DOHH2 (cell line): ENCODE data around the gene HOXD9.

ENCODE experiments used
- H3F3A ChIP-seq: fragments of 200-600 bp; sonication (generic), shearing (Covaris generic); 2 replicates; pipeline ENCODE4 v1.6.0; 2016; ENCODE audit warnings: antibody characterized with exemption, mild to moderate bottlenecking; ENCODE audit not compliant: control insufficient read depth, insufficient read depth
- H3K27ac ChIP-seq: fragments of 200-600 bp; sonication (generic); 2 replicates; pipeline ENCODE4 v1.5.1; 2014; ENCODE audit warnings: low read depth, mild to moderate bottlenecking, low read length, moderate library complexity
- H3K27me3 ChIP-seq: fragments of 200-600 bp; sonication (generic); 2 replicates; pipeline ENCODE4 v1.6.1; 2014; ENCODE audit warnings: mild to moderate bottlenecking, low read length, mixed read lengths; ENCODE audit not compliant: control insufficient read depth
- H3K36me3 ChIP-seq: fragments of 200-600 bp; sonication (generic); 2 replicates; pipeline ENCODE4 v1.6.1; 2014; ENCODE audit warnings: mild to moderate bottlenecking, low read length, moderate library complexity, mixed read lengths; ENCODE audit not compliant: control insufficient read depth
- H3K4me1 ChIP-seq: fragments of 200-600 bp; sonication (generic); 2 replicates; pipeline ENCODE4 v1.6.1; 2014; ENCODE audit warnings: mild to moderate bottlenecking, low read length, mixed read lengths; ENCODE audit not compliant: control insufficient read depth
- H3K4me2 ChIP-seq: fragments of 200-600 bp; sonication (generic); 2 replicates; pipeline ENCODE4 v1.6.0; 2014; ENCODE audit warnings: mild to moderate bottlenecking, low read length, moderate library complexity
- H3K4me3 ChIP-seq: fragments of 200-600 bp; sonication (generic); 2 replicates; pipeline ENCODE4 v1.5.1; 2014; ENCODE audit warnings: mild to moderate bottlenecking, low read length, mixed read lengths
- H3K79me2 ChIP-seq: fragments of 200-600 bp; sonication (generic); 2 replicates; pipeline ENCODE4 v1.6.1; 2014; ENCODE audit warnings: mild to moderate bottlenecking, low read length, mixed read lengths; ENCODE audit not compliant: control insufficient read depth
- H3K9me2 ChIP-seq: fragments of 200-600 bp; sonication (generic); replicated peaks from 2 replicates; pipeline ENCODE4 v1.6.1; 2014; ENCODE audit warnings: mild to moderate bottlenecking, low read length, mixed read lengths; ENCODE audit not compliant: control insufficient read depth
- H3K9me3 ChIP-seq: fragments of 200-600 bp; sonication (generic); 2 replicates; pipeline ENCODE4 v1.6.1; 2014; ENCODE audit warnings: antibody characterized with exemption, low read length, mixed read lengths; ENCODE audit not compliant: control insufficient read depth, insufficient read depth
- H4K20me1 ChIP-seq: fragments of 200-600 bp; sonication (generic); 2 replicates; pipeline ENCODE4 v1.6.0; 2014; ENCODE audit warnings: low read depth, mild to moderate bottlenecking, antibody characterized with exemption, low read length, moderate library complexity; ENCODE audit not compliant: control insufficient read depth, insufficient read depth
- CTCF ChIP-seq: fragments of 200-600 bp; sonication (generic); IDR thresholded peaks from one replicate; pipeline ENCODE4 v1.5.1; 2014; ENCODE audit warnings: antibody characterized with exemption, mild to moderate bottlenecking, low read depth, low read length; ENCODE audit not compliant: poor library complexity, severe bottlenecking
- EZH2phosphoT487 ChIP-seq: fragments of 200-600 bp; sonication (generic); IDR thresholded peaks from 2 replicates; pipeline ENCODE4 v1.6.1; 2017; ENCODE audit warnings: borderline replicate concordance, mild to moderate bottlenecking, antibody characterized with exemption, low read length, moderate library complexity, mixed read lengths

Gene HOXD9

GRCh38 chr2:176102309-176102866, 20.1 kb upstream of the HOXD9 start:
- no peaks in the 10 kb centered on the region for H3K9me2 ChIP-seq
- no peaks in the 10 kb centered on the region for H4K20me1 ChIP-seq
- TF ChIP-seq EZH2phosphoT487: no peak
- TF ChIP-seq CTCF: no peak
- no peaks in the 10 kb centered on the region for H3K27me3 ChIP-seq
- no peak overlapping the region for H3K4me2 ChIP-seq
- H3K79me2 ChIP-seq: no peaks in the 10 kb centered on the region
- H3K4me1 ChIP-seq: peaks cover under 1% of the 10 kb centered on the region; the same call in 1 of the 2 replicates
- H3K27ac ChIP-seq: no peak overlapping the region
- no peak overlapping the region for H3K4me3 ChIP-seq
- no peaks in the 10 kb centered on the region for H3F3A ChIP-seq
- H3K36me3 ChIP-seq: no peaks in the 10 kb centered on the region
- H3K9me3 ChIP-seq: no peaks in the 10 kb centered on the region

DNA sequence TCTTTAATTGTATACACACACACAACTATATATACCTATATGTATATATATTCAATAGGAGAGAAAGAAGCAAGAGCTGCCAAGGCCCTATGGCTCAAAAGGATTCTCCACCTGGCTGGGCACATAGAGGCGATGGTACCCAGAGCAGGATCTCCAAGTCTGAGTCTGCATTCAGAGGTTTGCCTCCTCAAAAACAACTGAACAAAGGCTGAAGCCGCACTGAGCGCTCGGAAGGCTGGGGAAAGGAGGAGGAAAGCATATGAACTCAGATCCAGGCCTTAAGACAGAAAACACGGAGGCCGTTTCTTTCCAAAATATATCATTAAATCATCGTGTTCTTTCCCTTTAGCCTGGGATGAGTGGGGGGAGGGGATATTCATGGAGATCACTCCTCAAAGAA, 19.3 kb upstream of the HOXD9 start:
- no peaks in the 10 kb centered on the region for H3K79me2 ChIP-seq
- no peak overlapping the region for H3K27ac ChIP-seq
- no peaks in the 10 kb centered on the region for H3K27me3 ChIP-seq
- H4K20me1 ChIP-seq: no peaks in the 10 kb centered on the region
- H3K9me3 ChIP-seq: no peaks in the 10 kb centered on the region
- H3K4me3 ChIP-seq: no peak overlapping the region
- TF ChIP-seq EZH2phosphoT487: no peak
- TF ChIP-seq CTCF: no peak
- no peaks in the 10 kb centered on the region for H3K36me3 ChIP-seq
- no peaks in the 10 kb centered on the region for H3K9me2 ChIP-seq
- no peaks in the 10 kb centered on the region for H3K4me1 ChIP-seq
- no peak overlapping the region for H3K4me2 ChIP-seq
- H3F3A ChIP-seq: no peaks in the 10 kb centered on the region

DNA sequence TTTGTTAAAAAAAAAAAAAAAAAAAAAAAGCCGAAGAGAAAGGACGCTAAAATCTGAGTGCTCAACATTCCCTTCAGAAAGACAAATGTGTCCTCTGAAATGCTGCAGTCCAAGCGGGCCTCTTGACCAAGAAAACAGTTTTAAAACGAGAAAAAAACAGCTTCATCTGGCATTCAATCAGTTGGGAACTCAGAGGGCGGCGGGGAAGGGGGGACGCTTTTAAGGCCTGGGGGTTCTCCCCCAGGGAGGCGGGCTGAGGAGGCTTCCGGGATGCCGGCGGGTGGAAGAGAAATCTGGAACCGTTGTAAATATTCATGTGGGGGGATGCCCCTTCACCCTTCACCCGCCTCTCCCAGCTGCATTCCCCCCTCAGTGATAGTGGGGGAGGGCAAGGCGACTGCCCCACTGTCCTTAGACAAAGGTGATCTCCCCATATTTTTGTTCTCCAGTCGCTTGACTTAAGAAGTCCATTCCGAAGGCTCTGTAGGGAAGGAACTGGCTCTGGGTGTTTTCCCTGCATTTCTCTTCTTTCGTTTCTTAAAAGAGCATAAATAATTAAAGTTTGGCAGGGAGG, 18.7 kb upstream of the HOXD9 start:
- H3K4me1 ChIP-seq: no peaks in the 10 kb centered on the region
- H3K27ac ChIP-seq: no peak overlapping the region
- H3K9me3 ChIP-seq: no peaks in the 10 kb centered on the region
- no peaks in the 10 kb centered on the region for H4K20me1 ChIP-seq
- no peaks in the 10 kb centered on the region for H3K27me3 ChIP-seq
- no peaks in the 10 kb centered on the region for H3K79me2 ChIP-seq
- H3K4me3 ChIP-seq: no peak overlapping the region
- no peaks in the 10 kb centered on the region for H3F3A ChIP-seq
- TF ChIP-seq EZH2phosphoT487: no peak
- TF ChIP-seq CTCF: no peak
- no peaks in the 10 kb centered on the region for H3K9me2 ChIP-seq
- no peaks in the 10 kb centered on the region for H3K36me3 ChIP-seq
- no peak overlapping the region for H3K4me2 ChIP-seq
